RCC 7860 (cell line): ENCODE measurements around the gene SELENOV.
"Not testable (repeated sequence)": the region's sequence is repeated elsewhere in the genome, so short reads cannot be mapped to it uniquely, and the experiment has no call there.

ENCODE experiments used
- DNase-seq: peaks from one replicate; pipeline ENCODE4 v3.0.0-alpha.2; 2015; ENCODE audit warnings: low spot score
- FAIRE-seq: peaks from 2 replicates; lab custom pipeline; 2012; peaks lifted over from hg19 to GRCh38; lab: Jason Lieb, UNC

Gene SELENOV

GRCh38 chr19:39514840-39515550 lies at the start of gene SELENOV:
SELENOV (plus strand) TSS chr19:39515139; CDS start chr19:39515213, 74 bp downstream.
- no peak for DNase-seq

GRCh38 chr19:39465956-39466747 lies 48.8 kb upstream of the SELENOV start:
- DNase-seq (no peak), FAIRE-seq (no peak)

More at GRCh38 chr19:39514840-39515550, at the start of gene SELENOV:
- FAIRE-seq = no peak

GRCh38 chr19:39467941-39468340 lies 47.0 kb upstream of the SELENOV start:
- FAIRE-seq (no peak), DNase-seq (no peak)

GRCh38 chr19:39469036-39469435 lies 45.9 kb upstream of the SELENOV start:
- no peak for FAIRE-seq
- no peak for DNase-seq

GRCh38 chr19:39469567-39469966 lies 45.4 kb upstream of the SELENOV start:
- FAIRE-seq = no peak

GRCh38 chr19:39470724-39471339 lies 44.1 kb upstream of the SELENOV start:
- DNase-seq = no peak
- FAIRE-seq = no peak

More at GRCh38 chr19:39469567-39469966, 45.4 kb upstream of the SELENOV start:
- DNase-seq = no peak

GRCh38 chr19:39471756-39472536 lies 43.0 kb upstream of the SELENOV start:
- DNase-seq = no peak
- FAIRE-seq = no peak

- FAIRE-seq (no peak), DNase-seq (no peak)
Measured at GRCh38 chr19:39472746-39473442, 42.0 kb upstream of the SELENOV start.

GRCh38 chr19:39473443-39473960 lies 41.4 kb upstream of the SELENOV start:
- FAIRE-seq = no peak
- DNase-seq = no peak

- FAIRE-seq = no peak
Measured at GRCh38 chr19:39474139-39474620, 40.8 kb upstream of the SELENOV start.

GRCh38 chr19:39475748-39476147 lies 39.2 kb upstream of the SELENOV start:
- DNase-seq (no peak), FAIRE-seq (no peak)

More at GRCh38 chr19:39474139-39474620, 40.8 kb upstream of the SELENOV start:
- no peak for DNase-seq

GRCh38 chr19:39479319-39479801 lies 35.6 kb upstream of the SELENOV start:
- FAIRE-seq, DNase-seq: not testable (repeated sequence)

GRCh38 chr19:39479916-39480315 lies 35.0 kb upstream of the SELENOV start:
- FAIRE-seq (no peak), DNase-seq (no peak)

GRCh38 chr19:39480337-39481228 lies 34.4 kb upstream of the SELENOV start, which contains the start of gene TIMM50:
TIMM50 (plus strand) TSS chr19:39480838; CDS start chr19:39480854, 16 bp downstream.
- DNase-seq (peak; percentile 81), FAIRE-seq (peak; percentile 52)

- FAIRE-seq (no peak), DNase-seq (no peak)
Measured at GRCh38 chr19:39481229-39481545, 33.8 kb upstream of the SELENOV start.

- DNase-seq (no peak), FAIRE-seq (no peak)
Measured at GRCh38 chr19:39481676-39482075, 33.3 kb upstream of the SELENOV start.

GRCh38 chr19:39483141-39483540 lies 31.8 kb upstream of the SELENOV start:
- DNase-seq = no peak
- no peak for FAIRE-seq

GRCh38 chr19:39489756-39490155 lies 25.2 kb upstream of the SELENOV start:
- DNase-seq (no peak), FAIRE-seq (no peak)

- FAIRE-seq = no peak
- no peak for DNase-seq
Measured at GRCh38 chr19:39492225-39492624, 22.7 kb upstream of the SELENOV start.
